Stimulated activated naive CD4-positive, alpha-beta T cell (primary cell): ENCODE measurements around the gene TP63.
"Not testable (repeated sequence)": the region's sequence is repeated elsewhere in the genome, so short reads cannot be mapped to it uniquely, and the experiment has no call there.

Experiments used
- DNase-seq, 6 experiments: peaks; one replicate each; lab custom pipeline; 2025; lab: John Stamatoyannopoulos, UW

The TP63 gene

GRCh38 chr3:189726277-189726676 lies 95.1 kb downstream of the TP63 start:
- DNase-seq = no peak

GRCh38 chr3:189727158-189727557 lies 96.0 kb downstream of the TP63 start:
- DNase-seq = no peak

GRCh38 chr3:189727898-189728297 lies 96.7 kb downstream of the TP63 start:
- DNase-seq = no peak

- DNase-seq = no peak
Observed at GRCh38 chr3:189728915-189729314, 97.7 kb downstream of the TP63 start.

- DNase-seq = no peak
Observed at GRCh38 chr3:189734061-189734460, 102.9 kb downstream of the TP63 start.

- DNase-seq = no peak
Observed at GRCh38 chr3:189735913-189736312, 104.7 kb downstream of the TP63 start.

- DNase-seq = no peak
Observed at GRCh38 chr3:189737071-189737470, 105.9 kb downstream of the TP63 start.

- no peak for DNase-seq
Observed at GRCh38 chr3:189737619-189738018, 106.4 kb downstream of the TP63 start.

- no peak for DNase-seq
Observed at GRCh38 chr3:189739378-189739777, 108.2 kb downstream of the TP63 start.

GRCh38 chr3:189740156-189740555 lies 109.0 kb downstream of the TP63 start:
- DNase-seq = no peak

- DNase-seq = no peak
Observed at GRCh38 chr3:189744235-189744634, 113.0 kb downstream of the TP63 start.

GRCh38 chr3:189745622-189746021 lies 114.4 kb downstream of the TP63 start:
- no peak for DNase-seq

GRCh38 chr3:189748046-189748445 lies 116.9 kb downstream of the TP63 start:
- no peak for DNase-seq

- not testable (repeated sequence) for DNase-seq
Observed at GRCh38 chr3:189750972-189751371, 119.8 kb downstream of the TP63 start.

GRCh38 chr3:189754356-189754755 lies 123.2 kb downstream of the TP63 start:
- no peak for DNase-seq

- DNase-seq = no peak
Observed at GRCh38 chr3:189756582-189757078, 125.4 kb downstream of the TP63 start.

GRCh38 chr3:189758186-189758585 lies 127.0 kb downstream of the TP63 start:
- DNase-seq = no peak

- no peak for DNase-seq
Observed at GRCh38 chr3:189766416-189766815, 135.2 kb downstream of the TP63 start.

- no peak for DNase-seq
Observed at GRCh38 chr3:189771842-189772450, 140.8 kb downstream of the TP63 start.

GRCh38 chr3:189772584-189772983 lies 141.4 kb downstream of the TP63 start:
- no peak for DNase-seq

- DNase-seq = no peak
Observed at GRCh38 chr3:189773056-189773455, 141.9 kb downstream of the TP63 start.

- no peak for DNase-seq
Observed at GRCh38 chr3:189776149-189776824, 145.1 kb downstream of the TP63 start.

- no peak for DNase-seq
Observed at GRCh38 chr3:189778340-189778950, 147.3 kb downstream of the TP63 start.
